ENCODE measurements around the gene CARD9. TPM values are rescaled to one million over a fixed set of nuclear protein-coding genes. Genes with fewer than 3 reads are reported as not detected.

CARD9 gene
- total RNA-seq, 1 donor from 2014 or later, result 2.1 TPM

GRCh38 chr9:136381311-136381710 lies 7.8 kb upstream of the CARD9 start:
- DNase-seq (ENCODE audit: low spot score) (no peak), ATAC-seq (no peak)

GRCh38 chr9:136380381-136380780 lies 6.9 kb upstream of the CARD9 start:
- ATAC-seq (no peak), DNase-seq (ENCODE audit: low spot score) (no peak)

- ATAC-seq (no peak), DNase-seq (ENCODE audit: low spot score) (no peak)
These were observed 6.4 kb upstream of the CARD9 start for GRCh38 chr9:136379891-136380290.

- ATAC-seq, result no peak
- no peak for DNase-seq (ENCODE audit: low spot score)
These were observed 5.9 kb upstream of the CARD9 start for GRCh38 chr9:136379401-136379800.

GRCh38 chr9:136379003-136379287 lies 5.5 kb upstream of the CARD9 start:
- no peak for ATAC-seq

GRCh38 chr9:136378170-136379002 lies 4.9 kb upstream of the CARD9 start:
- peak; percentile 76 for ATAC-seq
- DNase-seq (ENCODE audit: low spot score), result peak; percentile 70

More at GRCh38 chr9:136379003-136379287, 5.5 kb upstream of the CARD9 start:
- DNase-seq (ENCODE audit: low spot score), result no peak

- no peak for ATAC-seq
- DNase-seq (ENCODE audit: low spot score), result no peak
These were observed 4.1 kb upstream of the CARD9 start for GRCh38 chr9:136377341-136378169.

- DNase-seq (ENCODE audit: low spot score) (no peak), ATAC-seq (no peak)
These were observed 3.0 kb upstream of the CARD9 start for GRCh38 chr9:136376457-136376856.

- no peak for ATAC-seq
These were observed 1.6 kb upstream of the CARD9 start for GRCh38 chr9:136375096-136375495.

GRCh38 chr9:136374183-136374575 lies 710 bp upstream of the CARD9 start:
- ATAC-seq, result no peak
- DNase-seq (ENCODE audit: low spot score), result no peak

More at GRCh38 chr9:136375096-136375495, 1.6 kb upstream of the CARD9 start:
- no peak for DNase-seq (ENCODE audit: low spot score)

DNA sequence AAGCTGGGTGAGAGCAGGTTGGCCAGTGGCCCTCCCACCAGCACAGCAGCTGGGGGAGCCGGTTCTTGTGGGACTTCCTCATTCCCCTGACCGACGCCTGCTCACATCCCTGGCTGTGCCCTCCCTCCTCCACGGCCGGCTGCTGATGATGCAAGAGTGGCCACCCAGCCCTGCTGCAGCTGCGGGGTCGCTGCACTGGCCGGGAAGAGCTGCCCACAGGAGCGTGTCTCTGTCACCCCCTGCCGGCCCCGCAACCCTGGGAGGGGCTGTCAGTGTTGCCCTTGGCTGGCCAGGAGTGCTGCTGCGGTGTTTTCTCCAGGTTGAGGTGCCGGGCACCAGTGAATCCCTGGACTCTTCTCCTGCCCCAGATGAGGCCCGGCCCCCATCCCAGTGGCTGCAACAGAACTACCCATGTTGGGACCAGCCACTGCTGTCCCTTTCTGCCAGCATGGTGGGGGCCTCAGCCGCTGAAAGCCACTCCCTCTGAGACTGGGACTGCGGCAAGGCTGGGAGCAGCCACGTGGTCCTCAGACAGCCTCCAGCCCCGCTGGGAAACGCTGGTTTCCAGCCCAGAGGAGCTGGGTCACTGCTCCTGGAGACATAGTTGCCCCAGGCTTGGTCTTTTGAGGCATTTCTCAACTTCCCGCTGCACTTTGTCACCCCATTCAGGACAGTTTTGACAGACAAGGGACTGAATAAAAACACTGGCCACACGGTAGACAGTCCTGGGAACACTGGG lies 739 bp downstream of the CARD9 start:
- DNase-seq (ENCODE audit: low spot score) (no peak), ATAC-seq (peak; percentile 65)

- DNase-seq (ENCODE audit: low spot score), result no peak
- ATAC-seq, result no peak
These were observed 1.5 kb downstream of the CARD9 start for GRCh38 chr9:136372006-136372405.

- no peak for DNase-seq (ENCODE audit: low spot score)
- no peak for ATAC-seq
These were observed 2.0 kb downstream of the CARD9 start for GRCh38 chr9:136371533-136371880.

DNA sequence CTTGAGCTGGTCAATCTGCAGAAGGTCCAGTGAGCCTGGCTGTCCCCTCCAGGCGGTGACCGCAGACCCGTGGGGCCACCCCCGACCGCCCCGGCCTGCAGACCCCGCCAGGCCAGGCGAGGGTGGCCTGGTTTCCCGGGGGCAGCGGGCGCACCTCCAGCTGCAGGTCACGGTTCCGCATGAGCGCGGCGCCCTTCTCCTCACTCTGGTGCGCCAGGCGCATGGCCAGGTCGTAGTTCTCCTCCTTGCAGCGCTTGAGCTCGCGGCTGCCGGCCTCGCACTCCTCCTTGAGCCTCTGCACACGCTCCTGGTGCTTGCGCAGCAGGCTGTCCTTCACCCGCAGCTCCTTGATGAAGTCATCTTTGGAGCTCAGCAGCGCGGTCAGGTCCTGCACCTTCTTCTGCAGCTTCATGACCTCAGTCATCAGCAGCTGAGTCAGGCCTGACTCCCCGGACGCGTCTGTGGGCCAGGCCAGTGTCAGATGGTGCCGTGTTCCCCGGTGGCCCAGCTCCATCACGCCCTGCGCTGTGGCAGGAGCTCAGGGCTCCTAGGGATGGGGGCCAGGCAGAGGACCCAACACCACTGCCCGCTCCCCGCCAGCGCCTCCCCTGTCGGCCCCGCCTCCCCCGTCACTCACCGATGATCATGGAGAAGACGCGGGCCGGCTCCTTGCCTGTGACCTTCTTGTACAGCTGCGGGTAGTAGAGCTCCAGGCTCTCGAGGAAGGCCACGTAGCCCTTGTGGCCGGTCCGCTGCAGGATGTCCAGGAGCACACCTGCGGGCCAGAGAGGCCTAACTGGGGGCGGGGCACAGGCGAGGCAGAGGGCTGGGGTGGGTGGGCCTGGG lies 2.6 kb downstream of the CARD9 start:
- no peak for DNase-seq (ENCODE audit: low spot score)
- no peak for ATAC-seq

GRCh38 chr9:136370037-136370436 lies 3.4 kb downstream of the CARD9 start:
- ATAC-seq, result no peak
- no peak for DNase-seq (ENCODE audit: low spot score)

- DNase-seq (ENCODE audit: low spot score), result no peak
- ATAC-seq, result no peak
These were observed 5.3 kb downstream of the CARD9 start for GRCh38 chr9:136368190-136368589.

DNA sequence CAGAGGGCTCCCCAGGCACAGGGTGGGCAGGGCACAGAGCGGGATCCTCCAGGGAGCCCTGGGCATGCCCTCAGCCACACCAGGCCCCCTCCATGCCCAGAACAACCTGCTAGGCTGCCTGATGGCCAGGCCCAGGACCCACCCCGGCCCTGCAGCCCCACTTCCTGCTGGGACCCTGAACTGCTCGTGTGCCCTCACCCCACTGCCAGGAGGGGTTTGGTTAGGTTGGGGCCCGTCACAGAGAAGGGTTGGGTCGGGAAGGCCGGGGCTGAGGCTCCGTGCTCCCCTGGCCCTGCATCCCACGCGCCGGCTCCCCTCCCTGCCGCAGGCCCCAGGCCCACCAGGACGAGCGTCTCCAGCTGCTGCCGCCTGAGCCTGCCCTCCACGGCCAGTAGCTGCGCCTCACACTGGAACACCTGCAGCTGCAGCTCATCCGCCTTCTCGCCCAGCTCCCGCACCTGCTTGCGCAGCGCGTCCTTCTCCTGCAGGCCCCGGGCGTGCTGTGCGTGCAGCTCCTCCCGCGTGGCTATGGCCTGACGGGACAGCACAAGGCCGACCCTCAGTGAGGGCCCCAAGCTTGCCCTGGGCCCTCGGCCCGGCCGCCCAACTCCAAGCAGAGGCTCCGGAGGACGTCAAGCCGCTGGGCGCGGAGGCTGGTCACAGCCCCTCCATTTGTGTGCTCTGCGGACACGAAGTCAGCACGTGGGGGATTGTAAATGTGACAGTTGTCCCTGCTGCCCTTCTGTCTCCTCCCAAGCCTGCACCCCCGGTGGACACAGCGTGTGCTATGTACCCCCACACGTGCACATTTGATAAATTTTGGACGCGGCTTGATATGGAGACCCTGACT lies 5.9 kb downstream of the CARD9 start:
- no peak for DNase-seq (ENCODE audit: low spot score)
- ATAC-seq, result no peak

GRCh38 chr9:136366826-136367225 lies 6.6 kb downstream of the CARD9 start:
- ATAC-seq (no peak), DNase-seq (ENCODE audit: low spot score) (no peak)

- DNase-seq (ENCODE audit: low spot score) (no peak), ATAC-seq (no peak)
These were observed 7.7 kb downstream of the CARD9 start for GRCh38 chr9:136365775-136366222.
